NCI-H82 treated with DMSO at 0.1 percent for 48 hours (cell line): ENCODE results near the gene RNF20.
"Not testable (repeated sequence)": the region's sequence is repeated elsewhere in the genome, so short reads cannot be mapped to it uniquely, and the experiment has no call there.

Experiments
- DNase-seq: peaks from one replicate; lab custom pipeline; 2025; ENCODE audit not compliant: unreplicated experiment; lab: John Stamatoyannopoulos, UW

RNF20 gene

DNA sequence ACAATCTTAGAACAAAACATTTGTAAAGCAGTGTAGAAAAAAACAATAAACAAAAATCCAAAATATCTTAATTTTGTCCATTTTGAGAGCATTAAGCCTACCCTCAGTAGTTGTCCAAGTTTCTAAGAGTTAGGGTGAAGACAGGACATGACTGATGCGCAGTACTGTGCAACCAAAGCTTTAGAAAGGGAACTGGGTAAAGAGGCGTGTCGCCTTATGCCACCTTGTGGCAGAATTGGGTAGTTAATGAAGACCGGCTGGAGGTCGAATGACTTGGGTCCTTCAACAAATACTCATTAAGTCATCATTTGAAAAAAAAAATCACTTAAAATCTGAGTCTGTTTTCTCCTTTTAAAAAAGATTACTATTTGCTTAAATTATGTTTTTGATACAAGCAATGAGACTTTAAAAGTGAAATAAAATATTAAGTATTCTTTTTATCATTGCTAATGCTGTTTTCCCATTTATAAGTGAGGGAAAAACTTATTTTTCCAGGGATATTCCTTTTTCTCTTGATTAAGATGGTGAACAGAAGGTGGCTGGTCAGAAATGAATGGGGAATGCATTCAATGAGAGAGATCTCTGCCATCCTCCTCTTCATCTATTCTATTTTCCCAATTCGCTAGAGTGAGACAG, 3.5 kb upstream of the RNF20 start:
- peak; percentile 13 for DNase-seq

DNA sequence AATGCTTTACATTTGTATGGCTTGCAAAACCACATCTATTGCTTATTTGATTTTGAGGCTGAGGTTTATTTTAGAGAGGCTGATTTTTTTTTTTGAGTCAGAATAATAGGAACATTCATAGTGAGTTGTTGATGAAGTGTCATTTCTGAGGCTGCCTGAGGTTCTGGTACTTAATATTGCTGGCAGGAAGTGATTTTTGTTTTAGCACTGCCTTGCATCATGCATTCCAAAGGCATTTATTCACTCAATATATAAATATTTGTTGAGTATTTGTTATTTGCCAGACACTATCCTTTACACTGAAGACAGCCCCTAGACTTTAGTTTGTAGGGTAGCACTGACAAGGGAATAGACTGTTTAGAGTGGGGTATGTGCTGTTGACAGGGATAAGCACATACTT, 2.7 kb downstream of the RNF20 start:
- no peak for DNase-seq

DNA sequence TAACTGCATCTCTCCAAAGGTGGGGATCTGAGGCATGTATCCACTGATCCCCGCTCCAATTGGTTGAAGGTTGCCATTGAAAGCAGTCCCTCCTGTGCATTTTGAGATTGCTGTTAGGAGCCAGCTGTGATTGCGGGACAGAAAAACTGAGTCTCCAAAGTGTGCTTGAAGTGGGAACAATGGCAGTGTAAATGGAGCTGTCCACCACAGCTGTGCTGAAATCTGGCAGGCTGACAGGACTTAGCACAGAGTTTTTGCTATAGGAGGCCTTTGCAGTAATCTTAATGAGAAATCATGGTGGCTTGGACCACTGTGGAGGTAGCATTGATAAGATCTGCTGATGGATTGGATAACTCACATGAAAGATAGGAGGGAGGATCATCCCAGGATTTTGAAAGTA, 3.3 kb downstream of the RNF20 start:
- DNase-seq: no peak

DNA sequence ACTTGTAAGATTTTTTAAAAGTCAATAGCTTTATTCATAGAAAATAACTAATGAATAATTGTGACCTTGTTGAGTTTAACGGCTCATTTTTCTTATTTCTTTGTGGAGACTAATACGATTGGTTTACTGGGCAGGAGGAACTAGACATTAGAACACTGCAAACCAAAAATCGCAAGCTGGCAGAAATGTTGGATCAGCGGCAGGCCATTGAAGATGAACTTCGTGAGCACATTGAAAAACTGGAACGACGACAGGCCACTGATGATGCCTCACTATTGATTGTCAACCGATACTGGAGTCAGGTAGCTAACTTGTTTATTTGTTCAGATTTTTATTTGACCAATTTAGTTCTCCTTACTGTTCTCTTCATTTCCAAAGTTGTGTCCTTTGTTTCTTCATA, 6.4 kb downstream of the RNF20 start:
- DNase-seq: no peak

DNA sequence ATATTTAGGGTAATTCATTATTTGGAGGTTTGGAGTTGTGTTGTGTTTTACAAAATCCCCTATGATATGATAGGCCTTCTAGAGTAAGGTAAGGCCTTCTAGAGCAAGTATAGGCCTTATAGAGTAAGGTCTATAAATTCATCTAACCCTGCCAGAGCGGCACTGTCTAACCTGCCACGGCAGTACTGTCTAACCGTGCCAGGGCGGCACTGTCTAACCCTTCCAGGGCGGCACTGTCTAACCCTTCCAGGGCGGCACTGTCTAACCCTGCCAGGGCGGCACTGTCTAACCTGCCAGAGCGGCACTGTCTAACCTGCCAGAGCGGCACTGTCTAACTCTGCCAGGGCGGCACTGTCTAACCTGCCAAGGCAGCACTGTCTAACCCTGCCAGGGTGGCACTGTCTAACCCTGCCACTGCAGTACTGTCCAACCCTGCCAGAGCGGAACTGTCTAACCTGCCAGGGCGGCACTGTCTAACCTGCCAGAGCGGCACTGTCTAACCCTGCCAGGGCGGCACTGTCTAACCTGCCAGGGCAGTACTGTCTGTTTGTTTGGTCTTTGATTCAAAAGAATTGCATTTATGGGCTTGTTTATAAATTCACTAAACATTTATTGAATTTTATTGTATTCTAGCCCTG, 9.6 kb downstream of the RNF20 start:
- no peak for DNase-seq

DNA sequence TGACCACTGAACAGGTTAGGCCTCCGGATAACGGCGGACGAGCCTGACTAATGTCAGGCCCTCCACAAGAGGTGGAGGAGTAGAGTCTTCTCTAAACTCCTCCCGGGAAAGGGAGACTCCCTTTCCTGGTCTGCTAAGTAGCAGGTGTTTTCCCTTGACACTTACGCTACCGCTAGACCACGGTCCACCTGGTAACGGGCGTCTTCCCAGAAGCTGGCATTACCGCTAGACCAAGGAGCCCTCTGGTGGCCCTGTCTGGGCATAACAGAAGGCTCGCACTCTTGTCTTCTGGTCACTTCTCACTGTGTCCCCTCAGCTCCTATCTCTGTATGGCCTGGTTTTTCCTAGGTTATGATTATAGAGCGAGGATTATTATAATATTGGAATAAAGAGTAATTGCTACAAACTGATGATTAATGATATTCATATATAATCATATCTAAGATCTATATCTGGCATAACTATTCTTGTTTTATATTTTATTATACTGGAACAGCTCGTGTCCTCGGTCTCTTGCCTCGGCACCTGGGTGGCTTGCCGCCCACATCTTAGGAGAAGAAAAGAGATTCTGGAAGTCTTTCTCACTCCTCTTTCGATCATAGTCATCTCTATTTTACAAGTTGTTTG, 15.9 kb downstream of the RNF20 start:
- not testable (repeated sequence) for DNase-seq

DNA sequence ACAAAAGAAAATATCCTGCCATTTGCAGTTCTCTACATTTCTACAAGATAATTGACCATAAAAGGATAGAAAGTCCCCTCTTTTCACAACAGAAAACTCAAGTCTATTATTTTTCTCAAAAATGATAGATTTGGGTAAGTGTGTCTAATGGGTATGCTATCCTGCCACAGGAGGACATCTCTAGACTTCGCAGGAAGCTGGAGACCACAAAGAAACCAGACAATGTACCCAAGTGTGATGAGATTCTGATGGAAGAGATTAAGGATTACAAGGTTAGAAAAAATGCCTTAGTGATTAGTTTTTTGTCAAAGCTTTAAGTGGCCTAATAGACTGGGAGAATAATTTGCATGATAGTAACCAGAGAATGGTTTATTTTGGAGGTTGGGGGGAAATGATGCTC, 28.1 kb downstream of the RNF20 start:
- DNase-seq: no peak

DNA sequence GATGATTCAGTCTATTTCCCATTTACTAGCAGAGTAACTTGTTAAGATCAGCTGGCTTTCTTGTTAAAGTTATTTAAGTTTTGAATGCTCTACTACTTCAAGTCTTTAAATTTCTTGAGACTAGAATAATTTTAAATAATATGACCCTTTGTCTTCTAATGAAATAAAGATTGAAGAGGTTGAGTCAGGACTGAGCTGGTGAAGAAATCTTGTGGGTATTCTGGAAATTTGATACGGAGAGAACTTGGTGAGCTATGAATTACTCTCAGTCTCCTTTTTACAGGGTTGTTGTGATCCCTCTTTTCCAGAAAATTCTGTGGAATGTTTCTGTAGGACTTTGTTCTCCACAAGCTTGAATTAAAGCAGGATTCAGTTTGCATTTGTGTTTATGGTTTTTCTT, 29.3 kb downstream of the RNF20 start:
- DNase-seq: no peak

DNA sequence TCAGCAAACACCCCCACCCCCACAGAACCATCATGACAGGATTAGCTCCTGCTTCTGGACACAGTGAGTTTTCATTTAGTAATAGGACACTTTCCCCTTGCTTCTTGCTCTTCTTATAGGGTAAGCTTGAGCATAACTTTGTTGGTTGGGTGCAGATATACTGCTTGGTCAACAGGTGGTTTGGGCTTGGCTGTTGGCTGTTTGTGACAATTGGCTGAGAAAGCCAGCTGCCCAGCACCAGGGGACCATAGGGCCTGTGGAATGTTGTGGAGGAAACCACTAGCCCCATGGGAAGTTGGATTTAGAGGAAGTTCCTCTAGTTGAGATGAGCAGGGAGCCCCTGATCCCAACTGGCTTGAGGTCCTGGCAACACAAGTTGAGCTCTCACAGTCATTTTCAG, 30.6 kb downstream of the RNF20 start:
- DNase-seq: no peak

DNA sequence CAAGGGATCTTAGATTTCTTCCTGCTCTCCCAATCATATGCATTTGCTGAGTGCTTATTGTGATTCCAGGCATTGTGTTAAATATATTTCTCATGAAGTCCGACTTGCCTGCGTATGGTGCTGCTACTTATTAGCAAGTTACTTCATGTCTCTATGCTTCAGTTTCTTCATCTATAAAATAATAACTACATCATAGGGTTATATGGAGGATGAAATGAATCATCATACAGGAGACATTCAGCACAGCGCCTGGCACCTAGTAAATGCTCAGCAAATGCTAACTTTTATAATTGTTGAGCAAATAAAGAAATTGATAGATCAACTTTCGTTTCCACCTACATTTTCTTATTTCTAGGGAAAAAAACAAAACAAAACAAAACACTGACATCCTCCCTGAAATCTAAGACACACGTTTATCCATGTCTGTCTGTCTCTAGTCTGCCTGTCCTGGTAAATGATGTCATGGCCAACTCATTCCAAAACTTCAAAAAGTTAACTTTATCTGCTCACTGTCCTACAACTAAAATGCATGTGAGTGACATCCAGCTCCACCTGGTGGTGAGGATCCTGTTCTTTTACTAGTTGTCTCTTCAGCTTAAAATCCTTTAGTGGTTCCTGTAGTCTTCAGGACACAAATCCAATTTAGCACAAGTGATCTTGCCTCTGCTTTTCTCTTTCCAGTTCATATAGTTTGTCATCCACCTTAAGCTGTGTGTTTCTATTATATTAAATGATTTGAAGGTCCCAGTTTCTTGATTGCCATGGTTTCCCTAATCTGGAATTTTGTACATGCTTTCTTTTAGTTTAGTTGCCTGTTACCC, 33.5 kb downstream of the RNF20 start:
- peak; percentile 18 for DNase-seq

DNA sequence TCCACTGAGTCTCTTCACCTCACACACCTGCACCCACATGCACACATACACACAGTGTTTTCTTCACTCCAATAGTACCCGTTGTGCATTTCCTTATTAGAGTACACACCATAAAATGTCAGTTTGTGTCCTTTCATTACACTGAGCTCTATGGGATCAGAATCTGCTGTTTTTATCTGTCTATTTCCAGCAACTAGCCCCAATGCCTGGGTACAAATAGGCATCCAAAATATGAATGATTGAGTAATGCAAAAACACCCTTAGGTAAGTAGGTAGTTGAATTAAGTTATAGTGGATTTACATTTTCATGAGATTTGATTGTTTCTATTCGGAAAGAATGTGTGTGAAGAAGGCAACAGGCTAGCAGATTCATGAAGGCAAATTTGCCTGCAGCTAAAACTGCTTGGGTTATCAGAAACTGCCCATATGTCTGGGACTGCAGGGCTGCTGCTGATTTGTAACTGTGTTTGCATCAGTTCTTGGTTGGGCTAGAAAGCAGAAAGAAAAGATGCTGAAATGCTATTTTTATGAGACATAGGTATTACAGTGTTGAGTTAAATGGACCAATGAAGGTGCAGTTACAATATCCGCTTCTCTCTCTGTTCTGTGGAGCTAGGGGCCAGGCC, 34.2 kb downstream of the RNF20 start:
- DNase-seq: no peak

DNA sequence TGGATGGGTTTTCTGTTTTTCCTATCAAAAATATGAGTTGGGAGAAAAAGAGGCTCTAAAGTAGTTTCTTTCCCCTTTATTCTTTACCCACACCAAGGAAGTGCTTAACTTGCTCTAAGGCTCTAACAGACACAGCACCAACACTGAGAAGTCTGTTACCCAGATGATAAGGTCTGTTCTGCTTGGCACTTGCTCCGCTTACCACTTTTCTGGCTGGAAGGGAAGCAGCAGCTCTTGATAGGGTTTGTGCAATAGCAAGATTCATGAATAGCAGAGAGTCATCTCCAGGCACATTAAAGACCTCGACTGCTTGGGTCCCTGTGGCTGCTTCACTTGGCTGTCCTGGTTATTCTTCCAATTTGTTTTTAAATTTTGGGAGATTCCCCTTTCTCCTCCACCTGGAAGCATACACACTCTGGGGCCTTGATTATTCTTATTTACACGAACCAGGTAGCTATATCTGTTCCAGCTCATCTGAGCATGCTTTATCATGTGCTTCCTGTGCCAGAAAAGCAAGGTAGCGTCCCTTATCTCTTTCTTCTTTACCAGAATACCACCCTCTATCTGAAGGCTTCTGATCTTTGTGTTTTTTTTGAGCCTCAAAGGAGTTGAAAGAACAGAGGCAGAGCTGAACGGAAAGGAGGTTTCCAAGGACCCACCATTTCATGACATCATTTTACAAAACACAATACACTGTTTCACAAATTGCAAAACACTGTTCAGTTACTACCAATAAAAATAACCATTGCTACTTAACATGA, 36.3 kb downstream of the RNF20 start:
- no peak for DNase-seq

DNA sequence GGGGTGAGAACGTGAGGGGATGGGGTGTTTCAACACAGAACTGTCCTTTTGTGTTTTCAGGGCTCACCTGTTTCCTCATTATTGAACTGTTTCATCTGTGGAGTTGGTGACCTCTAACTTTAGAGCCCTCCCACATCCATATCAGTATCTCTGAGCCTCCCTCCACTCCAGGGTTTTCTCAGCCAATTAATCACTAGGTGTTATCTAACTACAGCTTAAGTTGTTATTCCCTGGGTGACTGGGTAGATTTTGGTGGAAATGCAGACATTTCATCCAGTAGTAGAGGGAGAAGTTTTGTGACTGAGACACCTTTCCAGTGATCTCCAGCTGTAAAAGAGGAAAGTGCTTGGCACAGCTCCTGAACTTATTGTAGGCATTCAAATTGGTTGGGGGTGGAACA, 37.5 kb downstream of the RNF20 start:
- no peak for DNase-seq

DNA sequence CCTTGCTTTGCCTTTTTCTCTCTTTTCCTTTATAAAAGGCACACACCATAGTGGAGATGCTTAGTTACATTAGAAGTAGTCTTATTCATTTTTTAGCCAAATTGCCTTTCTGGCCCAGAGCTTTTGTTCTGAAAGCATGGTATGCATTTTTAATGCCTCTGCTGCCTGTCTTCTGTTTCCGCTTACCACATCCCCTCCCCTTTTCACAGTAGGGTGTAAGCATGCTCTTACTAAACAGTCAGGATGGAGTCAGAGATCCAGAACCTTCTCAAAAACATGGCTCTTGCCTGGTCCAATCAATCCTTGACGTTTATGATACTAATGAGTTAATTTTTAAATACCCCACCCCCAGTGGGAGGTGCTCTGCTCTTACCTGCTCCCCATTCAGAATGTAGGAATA, 38.7 kb downstream of the RNF20 start:
- no peak for DNase-seq

DNA sequence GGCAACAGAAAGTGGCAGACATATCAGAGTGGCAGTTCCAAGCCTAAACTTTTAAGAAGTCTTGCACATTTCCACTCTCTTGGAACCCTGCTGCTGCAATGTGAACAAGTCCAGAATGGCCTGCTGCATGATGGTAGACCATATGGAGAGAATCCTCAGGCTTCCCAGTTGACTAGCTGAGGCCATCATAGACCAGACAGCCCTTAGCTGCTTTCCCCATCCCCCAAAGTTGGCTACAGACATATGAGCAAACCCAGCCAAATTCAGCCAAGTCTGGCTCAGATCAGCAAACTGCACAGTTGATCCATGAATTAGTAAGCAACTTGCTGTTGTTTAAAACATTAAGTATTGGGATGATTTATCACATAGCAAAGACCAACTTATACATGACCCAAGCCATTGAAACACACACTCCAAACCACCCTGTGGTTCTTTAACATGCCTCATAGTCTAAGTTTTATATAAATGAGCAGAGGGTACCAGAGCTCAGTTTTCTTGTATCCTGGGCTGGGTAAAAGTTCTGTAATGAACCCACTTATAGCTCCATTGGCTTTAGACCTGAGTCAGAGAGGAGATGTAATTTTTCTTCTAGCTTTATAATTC, 41.2 kb downstream of the RNF20 start:
- DNase-seq: no peak

DNA sequence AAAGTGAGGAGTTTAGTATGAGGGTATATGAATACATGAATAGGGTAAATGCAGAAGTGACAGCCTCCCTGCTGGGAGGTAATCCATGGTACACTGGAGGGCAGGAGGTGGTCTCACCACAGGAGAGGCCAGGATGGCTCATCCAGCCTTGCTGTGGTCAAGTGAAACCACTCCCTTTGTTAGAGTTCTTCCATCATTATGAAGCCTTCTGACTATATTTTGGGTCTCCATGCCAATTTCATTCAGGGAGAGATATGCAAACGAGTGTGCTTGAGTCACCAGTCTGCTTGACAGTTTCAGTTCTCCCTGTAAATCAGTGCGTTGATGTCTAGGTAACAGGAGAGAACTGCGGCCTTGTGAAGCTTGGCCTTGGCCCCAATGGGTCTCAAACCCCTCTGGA, 44.7 kb downstream of the RNF20 start:
- no peak for DNase-seq

DNA sequence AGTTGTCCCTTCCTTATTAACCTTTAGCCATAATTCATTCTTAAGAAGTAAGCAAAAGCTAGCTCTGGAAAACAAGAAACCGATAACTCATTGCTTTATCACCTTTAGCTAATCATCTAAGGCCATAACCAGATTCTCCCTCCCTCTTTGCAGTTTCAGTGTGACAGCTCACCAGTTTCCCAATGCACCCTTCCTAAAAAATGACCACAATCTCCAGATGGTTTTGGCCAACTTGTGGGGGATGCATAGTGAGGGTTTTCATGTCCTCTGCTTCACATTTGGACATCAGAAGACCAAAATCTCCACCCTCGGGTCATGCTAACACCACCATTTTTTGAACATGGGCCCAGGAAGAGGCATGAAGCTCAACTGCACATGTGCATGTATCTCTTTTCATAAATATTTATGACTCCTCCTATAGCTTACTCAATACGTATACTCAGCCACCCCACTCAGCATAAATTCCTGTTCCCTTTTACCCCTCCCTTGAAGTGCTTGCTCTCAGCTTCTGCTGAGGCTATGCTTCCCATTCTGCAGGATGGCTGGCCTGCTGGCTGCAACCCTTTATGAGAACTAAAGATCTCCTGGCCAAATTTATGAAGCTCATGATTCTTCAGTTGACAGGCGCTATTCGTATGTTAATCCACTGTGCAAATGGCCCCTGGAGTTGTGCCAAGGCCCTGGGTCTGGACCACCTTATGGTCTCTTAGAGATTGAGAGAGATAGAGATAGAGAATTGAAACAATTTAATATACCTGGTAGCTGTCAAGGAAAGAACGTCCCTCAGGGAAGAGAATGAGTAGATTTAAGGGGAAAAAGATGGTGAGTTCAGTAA, 46.3 kb downstream of the RNF20 start:
- DNase-seq: no peak

DNA sequence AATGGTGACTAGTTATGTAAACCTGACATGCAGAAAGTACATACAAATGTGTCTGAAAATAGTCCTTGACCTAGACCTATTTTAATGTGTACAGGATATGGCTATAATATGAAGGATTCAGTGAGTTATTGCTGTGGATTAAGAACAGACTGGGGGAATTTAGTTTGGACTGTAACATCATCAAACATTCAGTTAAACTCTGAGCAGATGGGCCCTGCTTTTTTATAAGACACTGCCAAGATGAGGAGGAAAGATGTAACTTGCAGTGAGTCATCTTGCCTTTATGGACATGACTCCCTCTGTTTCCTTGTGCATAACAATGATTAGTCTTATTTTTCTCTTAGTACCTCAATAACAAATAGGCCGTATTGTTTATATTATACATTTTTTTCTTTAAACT, 48.9 kb downstream of the RNF20 start:
- no peak for DNase-seq

DNA sequence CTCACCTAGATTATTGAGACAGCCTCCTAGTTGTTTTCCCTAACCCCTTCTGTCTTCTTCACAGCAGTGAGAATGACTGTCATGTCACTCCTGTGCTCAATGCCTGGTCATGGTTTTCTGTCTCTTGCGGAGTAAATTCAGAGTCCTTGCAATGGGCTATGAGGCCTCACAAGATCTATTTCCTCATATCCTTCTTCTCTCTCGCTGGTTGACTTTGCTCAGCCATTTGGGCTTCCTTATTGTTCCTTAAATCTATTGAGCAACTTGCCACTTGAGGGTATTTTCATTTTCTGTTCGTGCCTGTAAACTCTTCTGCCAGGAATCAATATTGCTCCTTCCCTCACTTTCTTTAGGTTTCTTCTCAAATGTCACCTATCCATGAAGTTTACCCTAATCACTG, 52.1 kb downstream of the RNF20 start:
- no peak for DNase-seq
